Stimulated activated CD8-positive, alpha-beta memory T cell treated with anti-CD3 and anti-CD28 coated beads, Interleukin-15, amount 100 ng/mL, for 1 hour (primary cell): ENCODE results near the gene ITPK1.

ENCODE experiments used
- DNase-seq: peaks from one replicate; pipeline ENCODE4 v3.0.0-alpha.2; 2020; ENCODE audit warnings: low read depth

ITPK1 gene

DNA sequence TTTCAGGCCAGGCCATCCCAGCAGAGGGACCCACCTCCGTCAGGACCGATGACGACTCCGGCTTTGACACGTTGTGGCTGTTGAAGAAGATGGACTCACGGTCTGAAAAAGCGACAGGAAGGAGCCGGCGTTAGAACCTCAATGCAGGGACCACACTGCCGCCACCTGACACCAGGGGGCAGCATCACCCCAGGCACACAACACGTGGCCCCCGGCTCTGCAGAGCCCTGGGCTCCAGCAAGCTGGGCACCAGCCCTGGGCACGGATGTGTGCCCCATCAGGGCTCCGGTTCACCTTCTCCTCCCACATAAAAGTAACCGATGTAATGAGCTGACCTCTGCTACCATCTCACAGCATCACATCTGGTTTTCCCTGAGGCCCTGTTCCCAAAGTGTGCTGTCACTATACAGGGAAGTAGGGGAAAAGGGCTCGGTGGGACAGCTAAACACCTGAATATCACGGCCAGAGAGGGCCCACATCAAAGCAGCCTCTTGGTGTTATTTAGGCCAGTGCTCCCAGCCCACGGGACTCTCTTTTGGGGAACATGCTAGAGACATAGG lies 163.7 kb downstream of the ITPK1 start:
- DNase-seq = peak; percentile 61

GRCh38 chr14:92951261-92951660 lies 164.5 kb downstream of the ITPK1 start:
- no peak for DNase-seq

- DNase-seq = no peak
Measured at GRCh38 chr14:92950773-92951172, 165.0 kb downstream of the ITPK1 start.

DNA sequence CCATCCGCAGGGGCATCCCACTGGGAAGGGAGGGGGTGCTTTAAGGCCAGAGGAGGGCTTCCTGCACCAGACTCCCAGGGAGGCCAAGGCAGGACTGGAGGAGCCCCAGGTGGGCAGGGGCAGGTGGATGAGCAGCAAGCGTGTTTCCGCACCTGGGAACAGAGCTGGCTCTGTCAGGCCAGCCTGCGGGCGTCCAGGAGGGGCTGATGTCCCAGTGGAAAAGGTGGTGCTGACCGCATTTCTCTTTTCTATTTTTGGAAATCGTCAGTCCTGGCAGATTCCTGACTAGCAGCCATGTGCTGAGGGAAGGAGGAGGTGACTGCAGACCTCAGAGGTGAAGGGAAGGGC lies 165.6 kb downstream of the ITPK1 start:
- no peak for DNase-seq

GRCh38 chr14:92949496-92950192 lies 166.1 kb downstream of the ITPK1 start:
- DNase-seq = no peak

DNA sequence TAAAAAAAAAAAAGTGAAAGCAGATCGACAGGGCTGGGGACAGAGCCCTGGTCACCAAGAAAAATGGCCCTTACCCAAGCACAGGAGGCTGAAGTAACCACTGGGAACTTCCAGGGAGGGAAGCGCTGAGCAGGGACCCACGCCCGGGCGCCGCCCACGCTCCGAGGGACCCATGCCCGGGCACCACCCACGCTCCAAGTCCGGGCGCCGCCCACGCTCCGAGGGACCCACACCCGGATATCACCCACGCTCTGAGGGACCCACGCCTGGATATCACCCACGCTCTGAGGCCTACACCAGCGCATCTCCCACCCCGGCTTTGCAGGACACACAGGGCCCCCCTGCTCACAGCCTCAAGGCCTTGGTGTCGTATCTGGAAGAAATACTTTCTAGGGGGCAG lies 167.1 kb downstream of the ITPK1 start:
- no peak for DNase-seq

- DNase-seq = no peak
Measured at GRCh38 chr14:92946847-92947545, 168.7 kb downstream of the ITPK1 start.

GRCh38 chr14:92945959-92946846 lies 169.5 kb downstream of the ITPK1 start:
- DNase-seq = no peak

- no peak for DNase-seq
Measured at GRCh38 chr14:92945544-92945943, 170.2 kb downstream of the ITPK1 start.

DNA sequence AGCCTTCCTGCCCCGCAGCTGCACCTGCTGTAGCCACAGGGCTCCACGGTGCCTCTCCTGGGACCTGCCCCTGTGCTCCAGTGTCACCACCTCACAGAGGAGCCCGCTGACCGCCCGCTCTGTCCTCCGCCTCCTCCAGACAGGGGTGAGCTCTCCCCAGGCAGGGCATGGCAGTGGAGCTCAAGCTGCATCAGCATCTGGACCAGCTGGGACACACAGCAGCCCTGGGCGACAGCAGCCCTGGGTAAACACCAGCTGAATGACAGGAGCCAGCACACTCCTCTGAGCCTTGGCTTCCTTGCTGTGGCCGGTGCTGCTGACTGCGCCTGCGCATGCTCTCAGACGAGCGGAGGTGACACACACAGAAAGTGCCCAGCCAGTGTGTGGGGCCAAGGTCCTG lies 170.7 kb downstream of the ITPK1 start:
- DNase-seq = no peak

DNA sequence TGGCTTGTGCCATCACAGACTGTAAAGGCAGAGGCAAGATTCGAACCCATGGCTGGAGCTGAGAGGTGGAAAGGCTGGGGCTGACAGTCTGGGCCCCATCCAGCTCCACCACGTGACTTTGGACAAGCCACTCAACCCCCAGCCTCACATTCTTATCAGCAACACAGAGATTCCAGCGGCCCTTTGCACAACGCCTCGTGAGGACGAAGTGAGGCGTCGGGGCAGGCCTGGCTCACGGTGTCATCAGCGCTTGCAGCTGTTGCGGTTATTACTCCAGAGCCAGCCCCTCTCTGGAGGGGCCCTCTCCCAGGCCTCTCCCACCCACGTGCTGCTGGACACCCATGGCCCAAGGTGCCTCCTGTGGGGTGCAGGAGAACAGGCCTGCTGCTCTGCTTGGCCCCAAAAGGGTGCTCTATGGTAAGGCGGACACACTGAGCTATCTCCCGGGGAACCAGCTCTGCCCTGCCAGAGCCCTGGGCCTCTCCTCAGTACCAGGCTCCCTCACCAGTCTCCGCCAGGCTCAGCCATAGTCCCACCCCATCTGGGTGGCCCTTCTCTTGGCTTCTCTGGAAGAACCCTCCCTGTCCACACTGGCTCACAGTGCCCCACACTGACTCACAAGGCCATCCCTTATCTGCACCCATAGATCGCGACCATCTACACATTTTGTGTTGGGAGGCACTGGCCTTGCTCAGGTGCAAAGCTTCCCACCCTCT lies 171.7 kb downstream of the ITPK1 start:
- DNase-seq = no peak

DNA sequence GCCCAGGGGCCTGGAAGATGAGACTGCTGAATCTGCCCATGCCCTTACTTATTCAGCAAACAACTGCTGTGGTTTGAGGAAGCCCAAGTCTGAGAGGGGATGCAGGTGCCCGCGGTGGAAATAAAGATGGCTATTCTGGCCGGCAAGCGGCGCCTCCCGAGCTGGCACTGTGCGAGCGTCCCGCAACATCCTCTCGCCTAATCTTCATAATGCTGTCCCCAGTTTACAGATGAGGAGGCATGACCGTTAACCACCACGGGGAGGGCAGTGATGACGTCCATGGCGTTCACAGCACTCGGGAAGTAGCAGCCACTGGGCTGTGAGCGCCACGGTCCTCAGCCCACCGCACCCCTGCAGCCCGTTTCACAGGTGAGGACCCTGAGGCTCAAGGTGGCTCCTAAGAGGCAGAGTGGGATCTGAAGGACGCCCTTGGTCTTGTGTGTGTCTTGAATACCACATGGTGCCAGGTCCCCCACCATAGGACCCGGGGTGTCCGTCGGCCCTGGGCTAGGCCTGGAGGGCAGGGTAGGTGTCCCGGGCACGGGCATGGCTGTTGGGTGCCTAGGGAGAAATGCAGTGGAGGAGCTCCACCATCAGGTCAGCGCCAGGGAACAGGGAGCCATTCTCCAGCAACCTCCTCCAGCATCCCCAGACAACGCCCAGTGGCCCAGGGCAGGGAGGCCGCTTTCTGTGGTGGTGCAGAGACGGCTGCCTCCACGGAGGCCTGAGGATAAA lies 172.6 kb downstream of the ITPK1 start:
- DNase-seq = no peak

GRCh38 chr14:92942576-92942975 lies 173.1 kb downstream of the ITPK1 start:
- DNase-seq = no peak

- DNase-seq = no peak
Measured at GRCh38 chr14:92942136-92942535, 173.6 kb downstream of the ITPK1 start.

DNA sequence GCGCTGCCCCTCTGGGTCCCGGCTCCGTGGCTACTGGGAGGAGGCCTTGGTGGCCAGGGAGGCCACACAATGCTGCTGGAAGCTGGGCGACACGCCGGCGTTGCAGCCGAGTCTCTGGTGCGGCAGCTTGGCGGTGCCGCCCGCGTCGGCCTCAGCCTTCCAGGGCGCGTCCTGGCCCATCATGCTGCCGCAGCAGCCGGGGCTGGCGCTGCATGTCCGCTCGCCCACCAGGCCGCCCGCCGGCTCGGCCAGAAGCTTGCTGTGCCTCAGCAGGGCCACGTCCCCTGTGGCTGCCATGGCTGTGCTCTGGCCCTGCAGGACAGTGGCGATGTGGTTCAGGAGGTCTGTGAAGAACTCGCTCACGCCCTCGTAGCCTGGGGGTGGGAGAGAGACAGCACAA lies 174.2 kb downstream of the ITPK1 start:
- no peak for DNase-seq

DNA sequence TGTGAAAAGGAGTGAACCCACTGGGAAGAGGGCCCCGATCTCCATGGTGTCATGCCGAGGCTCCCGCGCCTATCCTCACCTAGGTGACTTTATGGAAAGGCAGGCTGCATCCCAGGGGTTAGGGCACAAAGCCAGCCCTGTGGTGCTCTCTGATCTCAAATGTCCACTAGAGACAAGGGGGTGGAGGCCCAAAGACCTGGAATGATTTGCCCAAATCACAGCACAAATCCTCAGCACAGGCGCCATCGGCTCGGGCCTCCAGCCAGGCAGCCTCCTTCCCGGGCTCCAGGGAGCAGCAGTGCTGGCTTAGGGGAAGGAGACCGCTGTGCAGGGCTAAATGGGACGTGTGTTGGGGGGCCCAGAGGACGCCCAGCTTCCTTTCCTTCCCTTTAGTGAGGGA lies 175.2 kb downstream of the ITPK1 start:
- DNase-seq = no peak

- DNase-seq = no peak
Measured at GRCh38 chr14:92939699-92940098, 176.0 kb downstream of the ITPK1 start.

- no peak for DNase-seq
Measured at GRCh38 chr14:92938890-92939671, 176.6 kb downstream of the ITPK1 start.

DNA sequence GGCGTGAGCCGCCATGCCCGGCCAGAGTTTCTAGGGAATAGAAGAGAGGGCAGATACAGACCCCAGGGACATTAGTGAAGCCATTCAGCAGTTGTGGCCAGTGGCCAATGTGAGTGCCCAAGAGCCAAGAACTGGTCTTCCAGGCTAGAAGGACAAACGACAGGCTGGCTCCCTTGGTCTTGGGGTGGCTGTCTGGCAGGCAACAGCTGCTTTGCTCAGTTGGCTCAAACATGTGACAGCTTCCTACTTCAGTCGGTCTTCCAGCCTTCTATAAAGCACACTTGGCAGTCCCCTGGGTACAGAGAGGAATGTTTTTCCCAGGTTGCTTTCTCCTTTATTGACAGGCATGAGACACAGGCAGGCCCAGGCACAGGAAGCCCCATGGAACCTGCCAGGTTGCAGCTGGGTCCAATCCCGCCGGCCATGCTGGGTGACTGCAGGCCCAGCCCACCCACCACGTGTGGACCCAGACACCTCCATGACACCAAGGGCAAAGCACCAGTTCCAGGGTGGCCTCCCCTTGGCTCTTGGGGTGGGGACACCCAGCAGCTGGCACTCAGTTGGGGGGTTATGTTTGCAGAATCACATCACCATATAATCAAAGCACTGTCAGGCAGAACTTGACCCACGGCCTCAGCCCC lies 177.4 kb downstream of the ITPK1 start:
- DNase-seq = no peak
